NB4 (cell line): Measurements from ENCODE around the gene PECR.

Source experiments
- MYC ChIP-seq: IDR thresholded peaks from 2 replicates; pipeline ENCODE4 v1.6.1; 2011; ENCODE audit warnings: low read depth, low read length
- TF ChIP-seq, protein P1 (sequence below): IDR thresholded peaks from one replicate; pipeline ENCODE4 v1.5.1; 2012; ENCODE audit warnings: low read depth, low read length

DNA sequence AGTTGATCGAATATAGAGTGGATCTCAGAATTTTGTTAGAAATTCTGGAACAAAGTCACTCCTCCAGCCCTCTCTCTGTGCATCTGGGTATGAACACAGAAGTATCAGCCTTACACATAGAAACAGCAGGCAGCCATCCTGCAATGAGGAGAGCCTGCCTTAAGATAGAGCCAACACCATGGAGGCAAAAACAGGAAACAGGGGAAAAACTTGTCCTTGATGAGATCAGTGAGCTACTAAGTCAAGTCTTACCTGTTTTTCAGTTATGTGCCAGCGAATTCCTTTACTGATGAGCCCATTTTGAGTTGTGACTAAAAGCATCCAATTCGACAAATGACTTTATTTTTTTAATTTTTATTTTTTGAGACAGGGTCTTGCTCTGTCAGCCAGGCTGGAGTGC, 41.7 kb downstream of the PECR start:
- no peak for TF ChIP-seq MYC
- TF ChIP-seq, protein P1, sequence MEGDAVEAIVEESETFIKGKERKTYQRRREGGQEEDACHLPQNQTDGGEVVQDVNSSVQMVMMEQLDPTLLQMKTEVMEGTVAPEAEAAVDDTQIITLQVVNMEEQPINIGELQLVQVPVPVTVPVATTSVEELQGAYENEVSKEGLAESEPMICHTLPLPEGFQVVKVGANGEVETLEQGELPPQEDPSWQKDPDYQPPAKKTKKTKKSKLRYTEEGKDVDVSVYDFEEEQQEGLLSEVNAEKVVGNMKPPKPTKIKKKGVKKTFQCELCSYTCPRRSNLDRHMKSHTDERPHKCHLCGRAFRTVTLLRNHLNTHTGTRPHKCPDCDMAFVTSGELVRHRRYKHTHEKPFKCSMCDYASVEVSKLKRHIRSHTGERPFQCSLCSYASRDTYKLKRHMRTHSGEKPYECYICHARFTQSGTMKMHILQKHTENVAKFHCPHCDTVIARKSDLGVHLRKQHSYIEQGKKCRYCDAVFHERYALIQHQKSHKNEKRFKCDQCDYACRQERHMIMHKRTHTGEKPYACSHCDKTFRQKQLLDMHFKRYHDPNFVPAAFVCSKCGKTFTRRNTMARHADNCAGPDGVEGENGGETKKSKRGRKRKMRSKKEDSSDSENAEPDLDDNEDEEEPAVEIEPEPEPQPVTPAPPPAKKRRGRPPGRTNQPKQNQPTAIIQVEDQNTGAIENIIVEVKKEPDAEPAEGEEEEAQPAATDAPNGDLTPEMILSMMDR: no peak
